Measurements from ENCODE around the gene TBC1D14.

DNA sequence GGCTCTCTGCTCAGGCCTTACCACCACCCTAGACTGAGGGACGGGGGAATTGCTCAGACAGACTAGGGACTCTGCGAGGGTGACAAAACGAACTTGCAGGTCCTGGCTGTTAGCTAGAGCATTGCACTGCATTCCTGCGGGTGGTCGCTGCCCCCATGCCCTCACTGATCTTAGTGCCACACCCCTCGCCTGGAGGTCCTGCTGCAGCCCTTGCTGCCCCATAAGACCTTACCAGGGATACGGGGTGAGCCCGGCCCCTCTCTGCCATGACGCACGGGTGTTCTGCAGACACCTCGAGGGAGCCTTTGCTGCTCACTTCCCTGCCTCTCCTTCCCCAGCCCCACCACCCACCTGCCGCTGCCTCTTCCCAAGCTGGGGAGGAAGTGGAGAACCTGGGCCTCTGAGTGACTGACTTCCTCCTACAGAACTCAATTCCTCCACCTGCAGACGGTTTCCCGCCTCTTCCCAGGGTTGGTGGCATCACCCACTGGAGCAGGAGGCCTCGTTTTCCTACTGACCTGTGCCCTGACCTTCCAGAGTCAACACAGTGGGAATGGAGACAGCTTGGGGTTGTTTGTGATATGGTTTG is 19.8 kb upstream of the TBC1D14 start:
- TF ChIP-seq ZNF274 (IDR thresholded peaks at IDR 0.05; ENCODE audit: low read depth, low read length), result no peak
- no peak for TF ChIP-seq YY1 (IDR thresholded peaks at IDR 0.05; ENCODE audit: insufficient read depth, insufficient read length)
